Activated CD8-positive, alpha-beta memory T cell treated with anti-CD3 and anti-CD28 coated beads, Interleukin-2, amount 50 U/mL, for 4 hours (primary cell): ENCODE results near the gene PRAMEF25.
"Not testable (repeated sequence)": the region's sequence is repeated elsewhere in the genome, so short reads cannot be mapped to it uniquely, and the experiment has no call there.

Source experiments
- DNase-seq: peaks from one replicate; pipeline ENCODE4 v3.0.0-alpha.2; 2020

PRAMEF25 gene

GRCh38 chr1:13070474-13070873 is at the start of gene PRAMEF25:
Gene PRAMEF25 (plus strand): TSS chr1:13070774. CDS start chr1:13073694, 2,920 bp downstream.
- not testable (repeated sequence) for DNase-seq

GRCh38 chr1:13056475-13056874 is 14.1 kb upstream of the PRAMEF25 start, which contains the start of gene PRAMEF27:
Gene PRAMEF27 (minus strand): TSS chr1:13056575. CDS start chr1:13053659, 2,916 bp downstream.
- DNase-seq: not testable (repeated sequence)

DNA sequence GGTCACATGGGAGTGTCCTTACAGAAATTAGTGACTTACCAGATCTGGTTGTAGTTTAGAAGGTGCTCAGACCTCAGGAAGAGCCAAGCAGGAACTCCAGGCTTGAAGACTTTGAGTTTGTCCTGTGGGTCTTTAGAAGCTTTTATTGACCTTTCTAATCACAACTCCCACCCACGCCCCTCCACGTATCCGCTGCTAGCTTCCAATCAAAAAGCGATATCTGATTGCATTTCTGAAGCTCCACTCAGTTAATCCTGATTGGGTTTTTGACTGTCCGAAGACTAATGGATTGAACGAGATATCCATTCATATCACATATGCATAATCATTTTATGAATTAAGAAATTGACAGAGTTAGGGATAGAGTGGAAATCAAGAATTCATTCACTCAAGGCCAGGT is 46.2 kb downstream of the PRAMEF25 start, which contains the start of gene HNRNPCL2:
Gene HNRNPCL2, minus strand, starts transcription at position 101 of the 400 bp plus-strand sequence. CDS start 454 bp downstream, outside the sequence.
- not testable (repeated sequence) for DNase-seq
